Type B pancreatic cell (in vitro differentiated cells): ENCODE measurements around the gene SPATA6. TPM values are rescaled to one million over a fixed set of nuclear protein-coding genes. Genes with fewer than 3 reads are reported as not detected.
"Not testable (repeated sequence)": the region's sequence is repeated elsewhere in the genome, so short reads cannot be mapped to it uniquely, and the experiment has no call there.

Source experiments
- DNase-seq: peaks from one replicate; pipeline ENCODE4 v3.0.0; 2021; ENCODE audit warnings: mixed read lengths; ENCODE audit not compliant: unreplicated experiment; ENCODE audit errors: extremely low spot score
- H3K27ac Mint-ChIP-seq: 2 replicates; pipeline ENCODE4 v1.8.0; 2021; ENCODE audit warnings: mild to moderate bottlenecking, mixed read lengths
- H3K27me3 Mint-ChIP-seq: 2 replicates; pipeline ENCODE4 v1.8.0; 2021; ENCODE audit warnings: mixed read lengths
- H3K36me3 Mint-ChIP-seq: 2 replicates; pipeline ENCODE4 v1.8.0; 2021; ENCODE audit warnings: mixed read lengths
- H3K4me1 Mint-ChIP-seq: one replicate; pipeline ENCODE4 v1.8.0; 2021; ENCODE audit warnings: mixed read lengths; ENCODE audit not compliant: unreplicated experiment
- H3K4me3 Mint-ChIP-seq: 2 replicates; pipeline ENCODE4 v1.8.0; 2021; ENCODE audit warnings: mild to moderate bottlenecking, mixed read lengths
- H3K9me3 Mint-ChIP-seq: 2 replicates; pipeline ENCODE4 v1.8.0; 2021; ENCODE audit warnings: mixed read lengths
- CTCF ChIP-seq: fragments of 200-600 bp; sonication (generic); conservative IDR thresholded peaks from 2 replicates; pipeline ENCODE4 v1.5.0; 2021; ENCODE audit warnings: antibody characterized with exemption, mild to moderate bottlenecking
- total RNA-seq: library from RNA; stranded (reverse); gene quantifications from 2 replicates; pipeline ENCODE4 v1.2.1, GENCODE V29; 2021; ENCODE audit warnings: low replicate concordance

Gene SPATA6
- total RNA-seq, 1 donor from 2014 or later, result 23.5 TPM

DNA sequence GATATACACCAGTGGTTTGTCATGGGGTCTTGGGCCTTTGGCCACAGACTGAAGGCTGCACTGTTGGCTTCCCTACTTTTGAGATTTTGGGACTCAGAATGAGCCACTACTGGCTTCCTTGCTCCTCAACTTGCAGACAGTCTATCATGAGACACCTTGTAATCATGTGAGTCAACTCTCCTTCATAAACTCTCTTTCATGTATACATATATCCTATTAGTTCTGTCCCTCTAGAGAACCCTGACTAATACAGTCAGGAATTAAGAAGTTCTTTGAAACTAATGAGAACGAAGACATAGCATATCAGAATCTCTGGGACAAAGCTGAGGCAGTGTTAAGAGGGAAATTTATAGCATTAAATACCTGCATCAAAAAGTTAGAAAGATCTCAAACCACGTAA, 138.7 kb downstream of the SPATA6 start:
- no peak for TF ChIP-seq CTCF
- Mint-ChIP-seq H3K4me3 (no peak overlapping the region), H3K9me3 (peaks cover 12% of the 10 kb centered on the region), H3K36me3 (peaks cover 24% of the 10 kb centered on the region), H3K27ac (no peak overlapping the region), H3K27me3 (no peaks in the 10 kb centered on the region), H3K4me1 (no peaks in the 10 kb centered on the region)
- DNase-seq, result no peak

GRCh38 chr1:48332115-48332514, 139.9 kb downstream of the SPATA6 start:
- H3K4me1 Mint-ChIP-seq, result no peaks in the 10 kb centered on the region

DNA sequence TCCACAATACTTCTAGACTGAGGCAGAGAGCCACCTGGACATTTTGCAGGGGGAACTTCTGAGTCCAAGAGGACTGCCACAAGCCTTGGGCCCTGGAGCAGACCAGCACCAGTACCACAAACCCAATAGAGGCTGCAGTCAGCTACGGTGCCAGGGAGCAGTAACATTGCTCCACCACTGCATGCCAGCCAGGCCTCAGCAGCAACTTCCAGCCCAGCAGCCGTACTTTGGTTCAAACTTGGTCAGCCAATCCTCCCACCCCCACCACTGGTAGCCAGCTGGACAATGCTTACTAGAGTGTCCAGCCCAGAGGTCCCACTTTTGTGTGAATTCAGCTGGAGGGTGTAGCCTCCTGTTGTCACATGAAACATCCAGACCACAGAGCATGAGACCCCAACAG, 142.1 kb downstream of the SPATA6 start:
- no peak for TF ChIP-seq CTCF
- DNase-seq, result no peak
- no peaks in the 10 kb centered on the region for H3K27me3 Mint-ChIP-seq
- no peak overlapping the region for H3K27ac Mint-ChIP-seq
- no peak overlapping the region for H3K4me3 Mint-ChIP-seq
- peaks cover 19% of the 10 kb centered on the region for H3K9me3 Mint-ChIP-seq
- peaks cover 33% of the 10 kb centered on the region for H3K36me3 Mint-ChIP-seq
- no peaks in the 10 kb centered on the region for H3K4me1 Mint-ChIP-seq

More at GRCh38 chr1:48332115-48332514, 139.9 kb downstream of the SPATA6 start:
- H3K27ac Mint-ChIP-seq, result no peak overlapping the region
- no peaks in the 10 kb centered on the region for H3K27me3 Mint-ChIP-seq
- DNase-seq, result no peak
- H3K4me3 Mint-ChIP-seq, result no peak overlapping the region
- peaks cover 24% of the 10 kb centered on the region for H3K36me3 Mint-ChIP-seq
- H3K9me3 Mint-ChIP-seq, result peaks cover 13% of the 10 kb centered on the region
- no peak for TF ChIP-seq CTCF

DNA sequence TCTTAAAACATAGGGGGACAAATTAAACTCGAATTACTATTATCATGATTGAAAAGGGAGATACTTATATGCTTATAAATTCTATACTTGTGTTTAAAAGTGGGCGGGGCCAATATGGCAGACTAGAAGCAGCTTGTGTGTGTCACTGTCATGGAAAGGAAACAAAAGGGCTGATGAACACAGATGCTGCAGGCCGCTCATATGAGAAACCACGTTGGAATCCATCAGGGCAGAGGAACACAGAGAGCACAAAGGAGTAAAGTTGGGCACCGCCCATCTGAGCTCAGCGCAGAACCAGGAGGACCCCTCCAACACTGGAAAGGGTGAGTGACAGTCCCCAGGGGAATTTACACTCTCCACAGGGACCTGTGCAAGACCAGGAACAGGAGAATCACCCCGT, 142.5 kb downstream of the SPATA6 start:
- no peak overlapping the region for H3K4me3 Mint-ChIP-seq
- DNase-seq, result no peak
- peaks cover 19% of the 10 kb centered on the region for H3K9me3 Mint-ChIP-seq
- peaks cover 37% of the 10 kb centered on the region for H3K36me3 Mint-ChIP-seq
- TF ChIP-seq CTCF, result no peak
- no peaks in the 10 kb centered on the region for H3K27me3 Mint-ChIP-seq
- no peaks in the 10 kb centered on the region for H3K4me1 Mint-ChIP-seq
- H3K27ac Mint-ChIP-seq, result no peak overlapping the region

DNA sequence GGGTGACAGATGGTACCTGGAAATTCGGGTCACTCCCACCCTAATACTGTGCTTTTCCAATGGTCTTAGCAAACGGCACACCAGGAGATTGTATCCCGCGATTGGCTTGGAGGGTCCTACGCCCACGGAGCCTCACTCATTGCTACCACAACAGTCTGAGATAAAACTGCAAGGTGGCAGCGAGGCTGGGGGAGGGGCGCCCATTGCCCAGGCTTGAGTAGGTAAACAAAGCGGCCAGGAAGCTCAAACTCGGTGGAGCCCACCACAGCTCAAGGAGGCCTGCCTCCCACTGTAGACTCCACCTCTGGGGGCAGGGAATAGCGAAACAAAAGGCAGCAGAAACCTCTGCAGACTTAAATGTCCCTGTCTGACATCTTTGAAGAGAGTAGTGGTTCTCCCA, 160.2 kb downstream of the SPATA6 start:
- not testable (repeated sequence) for H3K27ac Mint-ChIP-seq, H3K9me3 Mint-ChIP-seq, H3K36me3 Mint-ChIP-seq, DNase-seq, H3K4me1 Mint-ChIP-seq, H3K27me3 Mint-ChIP-seq, H3K4me3 Mint-ChIP-seq

GRCh38 chr1:48309564-48310082, 162.4 kb downstream of the SPATA6 start:
- no peak overlapping the region for H3K27ac Mint-ChIP-seq
- H3K27me3 Mint-ChIP-seq, result no peaks in the 10 kb centered on the region
- no peaks in the 10 kb centered on the region for H3K4me1 Mint-ChIP-seq
- no peaks in the 10 kb centered on the region for H3K9me3 Mint-ChIP-seq
- no peak overlapping the region for H3K4me3 Mint-ChIP-seq
- no peak for TF ChIP-seq CTCF
- DNase-seq, result no peak
- H3K36me3 Mint-ChIP-seq, result peaks cover 6% of the 10 kb centered on the region
